HG02870 (cell line): ENCODE measurements around the gene MAGEB1.

Experiments used
- ATAC-seq: cut with Tn5 transposase; IDR thresholded peaks from one replicate; pipeline ENCODE4 v1.9.1; 2021; ENCODE audit warnings: mild to moderate bottlenecking, moderate library complexity; ENCODE audit not compliant: unreplicated experiment

MAGEB1 gene

DNA sequence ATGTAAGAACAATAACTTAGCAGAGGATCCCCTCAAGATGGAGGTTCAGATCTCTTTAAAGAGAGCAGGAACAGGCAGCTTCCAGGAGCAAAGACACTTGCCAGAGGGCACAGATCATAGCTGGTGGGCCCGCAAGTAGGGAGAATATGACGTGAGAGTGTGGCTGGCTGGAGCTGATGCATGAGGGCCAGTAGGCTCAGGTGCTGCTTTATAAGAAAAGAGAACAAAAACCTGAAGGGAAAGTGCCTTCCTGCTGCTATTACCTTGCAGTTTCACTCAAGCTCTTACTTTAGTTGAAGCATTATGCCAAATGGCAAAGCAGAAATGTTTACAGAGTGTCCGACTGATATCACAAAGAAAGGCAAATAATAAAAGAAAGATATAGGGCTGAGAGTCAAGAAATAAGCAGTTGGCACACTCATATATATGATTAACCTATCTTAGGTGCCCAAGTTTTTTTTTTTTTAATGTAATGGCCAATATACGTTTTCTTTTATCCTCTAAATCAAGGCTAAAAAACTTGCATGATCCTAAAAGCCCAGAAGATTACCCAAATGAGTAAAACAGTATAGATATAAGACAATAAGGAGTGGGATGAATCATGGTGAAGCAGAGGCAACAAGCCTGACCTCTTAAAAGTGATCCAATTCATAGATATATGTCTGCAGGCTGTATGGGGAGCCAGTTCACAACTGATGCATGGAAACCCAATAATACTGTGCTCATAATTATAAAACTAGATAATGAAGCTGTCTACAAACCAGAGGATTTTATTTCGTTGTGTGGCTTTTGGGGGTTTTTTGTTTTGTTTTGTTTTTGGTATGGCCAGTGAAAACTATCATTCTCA lies 49.7 kb downstream of the MAGEB1 start:
- peak; percentile 71 for ATAC-seq

DNA sequence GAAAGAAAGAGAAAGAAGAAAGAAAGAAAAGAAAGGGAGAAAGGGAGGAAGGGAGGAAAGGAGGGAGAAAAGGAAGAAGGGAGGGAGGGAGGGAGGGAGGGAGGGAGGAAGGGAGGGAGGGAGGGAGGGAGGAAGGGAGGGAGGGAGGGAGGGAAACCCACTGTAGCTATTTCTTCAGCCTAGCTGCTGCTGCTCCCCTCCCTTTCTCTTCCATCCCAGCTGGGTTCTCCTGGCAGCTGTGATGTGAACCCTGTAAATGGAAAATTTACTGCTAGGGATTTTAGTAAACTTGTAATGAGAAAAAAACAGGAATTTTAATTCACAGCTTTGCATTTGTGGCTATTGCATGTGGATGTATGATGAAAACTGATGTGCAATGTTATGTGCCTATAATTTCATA lies 54.3 kb downstream of the MAGEB1 start:
- ATAC-seq, result no peak
